Caco-2 (cell line): ENCODE results near the gene NPHP4. TPM values are rescaled to one million over a fixed set of nuclear protein-coding genes. Genes with fewer than 3 reads are reported as not detected.

Experiments used
- BruUV-seq: library from RNA; stranded (reverse); fragments of 400-500 nt; replicated peaks from 2 replicates; lab custom pipeline; 2021; lab: Mats Ljungman, UMichigan
- CTCF ChIA-PET: fragments of 300-600 bp; sonication (Branson Sonifier 250); formaldehyde crosslinking; loops from one replicate; lab custom pipeline; 2022; ENCODE audit warnings: antibody characterized with exemption; lab: Charles Lee
- POLR2A ChIA-PET: fragments of 300-600 bp; sonication (Branson Sonifier 250); formaldehyde crosslinking; loops from one replicate; lab custom pipeline; 2022; ENCODE audit warnings: antibody characterized with exemption; lab: Charles Lee
- DNase-seq, 2 experiments: peaks; one replicate each; pipeline versions ENCODE4 v3.0.0 to v3.0.0-alpha.2; 2020 to 2022
- H3K27me3 ChIP-seq: replicated peaks from 2 replicates; pipeline ENCODE4 v1.6.0; 2011; ENCODE audit warnings: low read length; ENCODE audit not compliant: control insufficient read depth, insufficient read depth
- H3K36me3 ChIP-seq: 2 replicates; pipeline ENCODE4 v1.5.1; 2011; ENCODE audit warnings: low read length; ENCODE audit not compliant: control insufficient read depth, insufficient read depth
- H3K4me1 ChIP-seq: fragments of 250-450 bp; sonication (Bioruptor Pico); 2 replicates; pipeline ENCODE4 v1.5.1; 2020; ENCODE audit warnings: mild to moderate bottlenecking
- H3K4me3 ChIP-seq: 2 replicates; pipeline ENCODE4 v1.5.1; 2011; ENCODE audit warnings: low read depth, mild to moderate bottlenecking, control low read depth, low read length
- H3K9me3 ChIP-seq: fragments of 250-450 bp; sonication (Bioruptor Pico); 2 replicates; pipeline ENCODE4 v1.5.1; 2020; ENCODE audit warnings: mild to moderate bottlenecking, moderate library complexity
- H3K27ac Mint-ChIP-seq: one replicate; pipeline ENCODE4 v1.8.0; 2022; ENCODE audit warnings: mixed read lengths; ENCODE audit not compliant: unreplicated experiment
- H3K27me3 Mint-ChIP-seq: one replicate; pipeline ENCODE4 v1.8.0; 2022; ENCODE audit warnings: mixed read lengths; ENCODE audit not compliant: insufficient read depth, unreplicated experiment
- H3K36me3 Mint-ChIP-seq: one replicate; pipeline ENCODE4 v1.8.0; 2022; ENCODE audit warnings: mild to moderate bottlenecking, mixed read lengths; ENCODE audit not compliant: insufficient read depth, unreplicated experiment
- H3K4me1 Mint-ChIP-seq: one replicate; pipeline ENCODE4 v1.8.0; 2022; ENCODE audit warnings: low read depth, mixed read lengths; ENCODE audit not compliant: unreplicated experiment
- H3K4me3 Mint-ChIP-seq: one replicate; pipeline ENCODE4 v1.8.0; 2022; ENCODE audit warnings: mild to moderate bottlenecking, moderate library complexity, mixed read lengths; ENCODE audit not compliant: unreplicated experiment
- H3K9me3 Mint-ChIP-seq: one replicate; pipeline ENCODE4 v1.8.0; 2022; ENCODE audit warnings: mixed read lengths; ENCODE audit not compliant: unreplicated experiment
- CTCF ChIP-seq, 2 experiments: fragments of 200-600 bp in 1 of 2; IDR thresholded peaks; 1 replicate in 1 of 2; 2 replicates in 1 of 2; pipeline versions ENCODE4 v1.5.1 to v1.8.0; 2011 to 2022; ENCODE audit warnings: antibody characterized with exemption in 1 of 2, control low read depth in 1 of 2, inconsistent platforms in 1 of 2, low read depth in 1 of 2, low read length in 1 of 2, mild to moderate bottlenecking in 1 of 2, moderate library complexity in 1 of 2; ENCODE audit not compliant: insufficient read depth in 1 of 2, severe bottlenecking in 1 of 2, unreplicated experiment in 1 of 2
- intact Hi-C: fragments of 100-400 bp; cut with micrococcal nuclease; formaldehyde crosslinking; loops from one replicate; pipeline ENCODE4 v1.10.0; 2022; ENCODE audit not compliant: unreplicated experiment
- total RNA-seq: library from RNA; stranded (reverse); gene quantifications from 2 replicates; pipeline ENCODE4 v1.2.3, GENCODE V29; 2022

The NPHP4 gene
- total RNA-seq, 1 experiment from 2014 or later, result 12.3 TPM

GRCh38 chr1:5898266-5898665 lies 94.0 kb downstream of the NPHP4 start:
- POLR2A ChIA-PET, result no interaction called here
- H3K27ac Mint-ChIP-seq, result no peak overlapping the region
- no peaks in the 10 kb centered on the region for H3K36me3 ChIP-seq

DNA sequence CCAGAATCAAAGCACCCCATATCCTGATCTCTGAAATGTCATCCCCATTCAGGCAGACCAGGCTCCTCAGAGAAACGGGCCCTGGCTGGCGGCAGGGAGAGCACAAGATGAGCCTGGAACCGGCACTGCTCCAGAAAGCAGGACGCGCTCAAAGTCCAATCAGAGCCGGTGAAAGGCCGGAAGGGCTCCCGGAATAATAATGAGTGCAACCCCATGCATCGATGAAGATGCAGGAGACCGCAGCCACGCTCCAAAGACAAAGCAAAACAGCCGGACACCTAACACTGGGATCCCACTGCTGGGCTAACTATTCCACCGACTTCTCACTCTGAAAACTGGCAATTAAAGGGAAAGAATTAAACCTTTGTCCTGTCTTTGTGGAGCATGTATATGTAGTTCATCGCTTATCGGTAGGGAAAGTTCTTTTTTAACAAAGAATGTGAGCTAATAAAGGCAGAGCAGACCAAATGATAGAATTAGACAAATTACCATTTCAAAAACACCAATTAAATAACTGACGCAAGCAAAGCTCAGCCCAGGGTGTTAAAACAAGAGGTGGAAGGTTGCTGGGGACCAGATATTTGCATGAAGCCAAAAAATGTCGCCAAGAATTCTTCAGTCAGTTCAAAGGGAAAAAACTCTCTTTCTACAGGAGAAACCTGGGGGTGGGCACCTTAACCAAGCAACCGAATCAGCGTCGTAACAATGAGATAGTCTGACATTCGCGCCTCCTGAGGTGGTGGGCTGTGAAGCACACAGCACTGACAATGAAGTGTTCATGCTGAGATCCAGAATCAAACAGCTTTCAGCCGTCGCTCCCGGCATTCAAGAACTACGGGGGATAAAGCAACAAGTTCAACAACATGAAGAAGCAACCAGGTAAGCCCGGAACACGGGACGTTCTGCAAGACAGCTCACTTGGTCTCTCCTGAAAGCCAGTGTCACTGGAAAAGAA lies 95.2 kb downstream of the NPHP4 start:
- Mint-ChIP-seq H3K27me3 (no peaks in the 10 kb centered on the region), H3K36me3 (no peaks in the 10 kb centered on the region), H3K4me3 (no peak overlapping the region), H3K9me3 (no peaks in the 10 kb centered on the region), H3K4me1 (no peaks in the 10 kb centered on the region), H3K27ac (no peak overlapping the region)
- Histone ChIP-seq H3K4me1 (no peaks in the 10 kb centered on the region), H3K36me3 (no peaks in the 10 kb centered on the region), H3K9me3 (no peaks in the 10 kb centered on the region), H3K27me3 (no peaks in the 10 kb centered on the region), H3K4me3 (no peak overlapping the region)
- no peak for DNase-seq
- ChIA-PET POLR2A (no interaction called here), CTCF (no interaction called here)
- intact Hi-C loops, result no loop called here
- BruUV-seq, result no TSS peak
- TF ChIP-seq CTCF (IDR thresholded peaks at IDR 0.05; ENCODE audit: insufficient read depth in 1 of 2, low read depth in 1 of 2, low read length in 1 of 2, severe bottlenecking in 1 of 2, unreplicated experiment in 1 of 2), result no peak

More at GRCh38 chr1:5898266-5898665, 94.0 kb downstream of the NPHP4 start:
- DNase-seq, result no peak
- Mint-ChIP-seq H3K4me3 (no peak overlapping the region), H3K36me3 (no peaks in the 10 kb centered on the region), H3K27me3 (no peaks in the 10 kb centered on the region), H3K9me3 (no peaks in the 10 kb centered on the region), H3K4me1 (no peaks in the 10 kb centered on the region)
- Histone ChIP-seq H3K9me3 (no peaks in the 10 kb centered on the region), H3K4me3 (no peak overlapping the region), H3K4me1 (no peaks in the 10 kb centered on the region), H3K27me3 (no peaks in the 10 kb centered on the region)
- intact Hi-C loops, result no loop called here
- no peak for TF ChIP-seq CTCF (IDR thresholded peaks at IDR 0.05; ENCODE audit: insufficient read depth in 1 of 2, low read depth in 1 of 2, low read length in 1 of 2, severe bottlenecking in 1 of 2, unreplicated experiment in 1 of 2)
- CTCF ChIA-PET, result no interaction called here
- no TSS peak for BruUV-seq

DNA sequence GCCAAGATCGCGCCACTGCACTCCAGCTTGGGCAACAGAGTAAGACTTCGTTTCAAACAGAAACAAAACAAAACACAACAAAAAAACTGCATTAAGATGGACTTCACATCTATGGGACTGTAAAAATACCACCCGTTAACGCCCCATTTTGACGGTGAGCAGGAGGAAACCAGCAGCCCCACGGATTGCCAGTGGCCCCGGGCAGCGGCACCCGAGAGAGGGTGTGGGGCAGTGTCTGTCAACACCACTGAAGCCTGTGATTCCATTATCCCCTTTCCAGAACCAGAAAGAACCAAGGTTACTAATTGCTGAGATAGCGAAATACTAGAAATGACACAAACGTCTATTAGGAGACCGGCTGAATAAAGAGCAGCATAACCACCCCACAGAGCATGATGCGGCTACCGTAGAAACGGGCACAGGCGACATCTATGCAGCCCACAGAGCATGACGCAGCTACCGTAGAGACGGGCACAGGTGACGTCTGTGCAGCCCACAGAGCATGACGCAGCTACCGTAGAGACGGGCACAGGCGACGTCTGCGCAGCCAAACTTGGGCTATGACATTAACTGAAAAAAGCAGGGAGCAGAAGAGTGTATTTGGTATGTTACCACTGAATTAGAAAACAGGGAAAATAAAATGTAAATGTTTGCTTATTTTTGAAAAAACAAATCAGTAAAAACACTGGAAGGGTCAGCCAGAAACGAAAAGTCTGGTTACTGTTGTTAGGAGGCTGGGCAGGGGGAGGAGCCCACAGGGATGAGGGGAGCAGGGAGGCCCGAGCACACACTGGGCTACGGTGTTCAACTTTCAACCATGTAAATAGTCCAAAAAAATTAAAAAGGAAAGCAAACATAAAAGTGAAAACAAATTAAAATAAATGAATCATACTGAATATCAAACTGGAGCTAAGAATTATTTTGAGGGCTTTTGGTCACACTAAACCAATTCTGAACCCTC lies 96.5 kb downstream of the NPHP4 start:
- Histone ChIP-seq H3K4me3 (no peak overlapping the region), H3K4me1 (no peaks in the 10 kb centered on the region), H3K9me3 (no peaks in the 10 kb centered on the region), H3K27me3 (no peaks in the 10 kb centered on the region), H3K36me3 (no peaks in the 10 kb centered on the region)
- Mint-ChIP-seq H3K36me3 (no peaks in the 10 kb centered on the region), H3K9me3 (no peaks in the 10 kb centered on the region), H3K4me3 (no peak overlapping the region), H3K27me3 (no peaks in the 10 kb centered on the region), H3K27ac (no peak overlapping the region), H3K4me1 (no peaks in the 10 kb centered on the region)
- no peak for DNase-seq
- POLR2A ChIA-PET, result no interaction called here
- no TSS peak for BruUV-seq
- CTCF ChIA-PET, result no interaction called here
- intact Hi-C loops, result no loop called here
- no peak for TF ChIP-seq CTCF (IDR thresholded peaks at IDR 0.05; ENCODE audit: insufficient read depth in 1 of 2, low read depth in 1 of 2, low read length in 1 of 2, severe bottlenecking in 1 of 2, unreplicated experiment in 1 of 2)
